SK-N-SH (cell line): ENCODE measurements around the gene EVL. TPM values are rescaled to one million over a fixed set of nuclear protein-coding genes. Genes with fewer than 3 reads are reported as not detected.

Source experiments
- CTCF ChIA-PET: fragments of 300-600, 350-600 bp; formaldehyde crosslinking; extraction: SDS; loops from one replicate; lab custom pipeline; 2021; lab: Yijun Ruan, JAX
- POLR2A ChIA-PET: fragments of 350-600 bp; sonication (Branson Sonifier 250); formaldehyde crosslinking; extraction: SDS; loops from one replicate; lab custom pipeline; 2020; ENCODE audit warnings: antibody characterized with exemption, inconsistent platforms; lab: Yijun Ruan, JAX
- DNase-seq: peaks from one replicate; pipeline ENCODE4 v3.0.0; 2012
- H2AFZ ChIP-seq: fragments of 200-600 bp; sonication (generic); 2 replicates; pipeline ENCODE4 v1.8.1; 2016; ENCODE audit warnings: antibody characterized with exemption, mild to moderate bottlenecking, low read depth
- H3F3A ChIP-seq: fragments of 200-600 bp; sonication (generic); replicated peaks from 2 replicates; pipeline ENCODE3; 2016; ENCODE audit warnings: antibody characterized with exemption, mild to moderate bottlenecking; ENCODE audit not compliant: insufficient read depth
- H3K27ac ChIP-seq, 2 experiments: fragments of 200-500 bp in 1 of 2; fragments of 200-600 bp in 1 of 2; sonication (Bioruptor generic) in 1 of 2; sonication (generic), shearing (Covaris generic) in 1 of 2; 2 replicates each; pipeline versions ENCODE4 v1.5.1 to v1.6.1; 2014 to 2016; ENCODE audit warnings: low read depth in 2 of 2, inconsistent platforms in 1 of 2, low read length in 1 of 2, mild to moderate bottlenecking in 1 of 2, mixed read lengths in 1 of 2
- H3K27me3 ChIP-seq: fragments of 200-600 bp; sonication (generic), shearing (Covaris generic); 2 replicates; pipeline ENCODE4 v1.6.1; 2016; ENCODE audit warnings: mixed run types; ENCODE audit not compliant: insufficient read depth
- H3K36me3 ChIP-seq, 2 experiments: fragments of 200-500 bp in 1 of 2; fragments of 200-600 bp in 1 of 2; sonication (Bioruptor generic) in 1 of 2; sonication (generic) in 1 of 2; replicated peaks in 1 of 2; 2 replicates each; pipeline versions ENCODE3 to v1.5.1; 2014 to 2016; ENCODE audit warnings: low read length in 1 of 2, mild to moderate bottlenecking in 1 of 2; ENCODE audit not compliant: insufficient read depth in 2 of 2, control insufficient read depth in 1 of 2
- H3K4me1 ChIP-seq, 2 experiments: fragments of 200-500 bp in 1 of 2; fragments of 200-600 bp in 1 of 2; sonication (Bioruptor generic) in 1 of 2; sonication (generic), shearing (Covaris generic) in 1 of 2; 2 replicates each; pipeline versions ENCODE4 v1.5.1 to v1.6.1; 2014 to 2016; ENCODE audit warnings: low read depth in 1 of 2, low read length in 1 of 2, mixed run types in 1 of 2; ENCODE audit not compliant: insufficient read depth in 2 of 2, control insufficient read depth in 1 of 2
- H3K4me2 ChIP-seq: fragments of 200-600 bp; sonication (generic), shearing (Covaris generic); 2 replicates; pipeline ENCODE4 v1.6.1; 2017; ENCODE audit warnings: mixed run types
- H3K4me3 ChIP-seq, 2 experiments: fragments of 200-500 bp in 1 of 2; fragments of 200-600 bp in 1 of 2; sonication (Bioruptor generic) in 1 of 2; sonication (generic), shearing (Covaris generic) in 1 of 2; 2 replicates each; pipeline versions ENCODE4 v1.5.1 to v1.8.1; 2014 to 2016; ENCODE audit warnings: low read depth in 2 of 2, inconsistent platforms in 1 of 2, low read length in 1 of 2, mild to moderate bottlenecking in 1 of 2, mixed read lengths in 1 of 2, moderate library complexity in 1 of 2
- H3K79me2 ChIP-seq: fragments of 200-600 bp; sonication (generic); 2 replicates; pipeline ENCODE4 v1.8.1; 2017; ENCODE audit warnings: mild to moderate bottlenecking; ENCODE audit not compliant: insufficient read depth
- H3K9ac ChIP-seq: fragments of 200-600 bp; sonication (generic); 2 replicates; pipeline ENCODE4 v1.6.1; 2017; ENCODE audit warnings: mixed run types
- H3K9me2 ChIP-seq: fragments of 200-600 bp; sonication (generic); 2 replicates; pipeline ENCODE4 v1.6.1; 2017; ENCODE audit warnings: mixed run types
- H3K9me3 ChIP-seq: fragments of 200-600 bp; sonication (generic); 2 replicates; pipeline ENCODE4 v1.6.1; 2017; ENCODE audit warnings: mixed run types, mild to moderate bottlenecking, moderate library complexity
- H4K20me1 ChIP-seq: fragments of 200-600 bp; sonication (generic); 2 replicates; pipeline ENCODE4 v1.6.1; 2017; ENCODE audit warnings: mild to moderate bottlenecking, mixed run types; ENCODE audit not compliant: insufficient read depth
- CTCF ChIP-seq: fragments of 200-600 bp; sonication (generic); IDR thresholded peaks from 2 replicates; pipeline ENCODE4 v1.6.1; 2017; ENCODE audit warnings: antibody characterized with exemption, mild to moderate bottlenecking, moderate library complexity
- ELF1 ChIP-seq: IDR thresholded peaks from 2 replicates; pipeline ENCODE4 v1.4.0; 2012
- EZH2phosphoT487 ChIP-seq: fragments of 200-600 bp; sonication (generic); IDR thresholded peaks from 2 replicates; pipeline ENCODE4 v1.6.1; 2017; ENCODE audit warnings: low read depth, mixed run types, mild to moderate bottlenecking, antibody characterized with exemption, moderate library complexity, borderline replicate concordance
- FOSL2 ChIP-seq: IDR thresholded peaks from 2 replicates; pipeline ENCODE4 v1.4.0; 2012; ENCODE audit warnings: low read depth, mild to moderate bottlenecking, moderate library complexity, borderline replicate concordance
- GATA2 ChIP-seq: sonication (generic); formaldehyde crosslinking; IDR thresholded peaks from 2 replicates; pipeline ENCODE4 v1.5.0; 2020; ENCODE audit warnings: mild to moderate bottlenecking, missing genetic modification reagents
- IRF3 ChIP-seq: fragments of 150-350 bp; IDR thresholded peaks from 2 replicates; pipeline ENCODE4 v1.6.1; 2016; ENCODE audit warnings: mild to moderate bottlenecking, low read depth, low read length
- JUND ChIP-seq: IDR thresholded peaks from 2 replicates; pipeline ENCODE4 v1.4.0; 2012
- MXI1 ChIP-seq: IDR thresholded peaks from 2 replicates; pipeline ENCODE4 v1.6.1; 2012; ENCODE audit warnings: mild to moderate bottlenecking, low read depth, low read length, improper control_type of control experiment
- NFIC ChIP-seq: IDR thresholded peaks from 2 replicates; pipeline ENCODE4 v1.4.0; 2012; ENCODE audit warnings: borderline replicate concordance
- RCOR1 ChIP-seq: fragments of 150-350 bp; IDR thresholded peaks from 2 replicates; pipeline ENCODE4 v1.6.1; 2017; ENCODE audit warnings: antibody characterized with exemption, low read length
- RXRA ChIP-seq: IDR thresholded peaks from 2 replicates; pipeline ENCODE4 v1.4.0; 2012; ENCODE audit warnings: low read depth, mild to moderate bottlenecking, borderline replicate concordance
- SIN3A ChIP-seq: IDR thresholded peaks from 2 replicates; pipeline ENCODE4 v1.6.1; 2012; ENCODE audit warnings: low read depth, mild to moderate bottlenecking, low read length, moderate library complexity, borderline replicate concordance
- SMC3 ChIP-seq: IDR thresholded peaks from 2 replicates; pipeline ENCODE4 v1.6.1; 2012; ENCODE audit warnings: low read depth, low read length, improper control_type of control experiment
- TAF1 ChIP-seq: IDR thresholded peaks from 2 replicates; pipeline ENCODE4 v1.6.1; 2012; ENCODE audit warnings: low read depth, mild to moderate bottlenecking, low read length, moderate library complexity, borderline replicate concordance
- ZBTB33 ChIP-seq: IDR thresholded peaks from 2 replicates; pipeline ENCODE4 v1.4.0; 2012; ENCODE audit warnings: low read depth, borderline replicate concordance
- WGBS: methylation state at CpG from one replicate; pipeline ENCODE4 v1.1.6; 2017; ENCODE audit warnings: low lambda C conversion rate; 5-methylcytosine and 5-hydroxymethylcytosine counted together
- polyA plus RNA-seq, 3 experiments: library from polyadenylated mRNA; depleted of rRNA; stranded (reverse); fragments of >200 nt; gene quantifications; 2 replicates each; pipeline ENCODE4 v1.2.3, GENCODE V29; 2012
- TF ChIP-seq, protein P1 (sequence below): IDR thresholded peaks from 2 replicates; pipeline ENCODE4 v1.6.1; 2012; ENCODE audit warnings: mild to moderate bottlenecking, low read depth, low read length, moderate library complexity
- TF ChIP-seq, protein P2 (sequence below): IDR thresholded peaks from 2 replicates; pipeline ENCODE4 v1.4.0; 2012; ENCODE audit warnings: low read depth, borderline replicate concordance
- TF ChIP-seq, protein P3 (sequence below): fragments of 150-350 bp; IDR thresholded peaks from 2 replicates; pipeline ENCODE4 v1.6.1; 2017; ENCODE audit warnings: antibody characterized with exemption, low read length, low read depth, borderline replicate concordance

Gene EVL
- polyA plus RNA-seq, 1 of the 3 experiments (the other 2 are of a cell fraction) = 36.5 TPM

GRCh38 chr14:100126401-100126800 is 61.2 kb downstream of the EVL start:
- Histone ChIP-seq H3K9me3 (no peaks in the 10 kb centered on the region), H3K4me3 (no peak overlapping the region), H2AFZ (no peak overlapping the region), H4K20me1 (no peaks in the 10 kb centered on the region), H3F3A (no peaks in the 10 kb centered on the region), H3K36me3 (peaks cover 0 to 3% of the 10 kb centered on the region in 2 experiments), H3K9ac (no peak overlapping the region), H3K9me2 (no peaks in the 10 kb centered on the region), H3K27me3 (no peaks in the 10 kb centered on the region), H3K4me1 (peaks cover 0 to 41% of the 10 kb centered on the region in 2 experiments; a peak in 2 of 4 replicates), H3K79me2 (no peaks in the 10 kb centered on the region), H3K27ac (no peak overlapping the region)
- 84% methylated on average over 9 of the region's 13 CpGs for WGBS
- CTCF ChIA-PET = interaction anchor here (1.0 to 10.5 kb wide), 4 partner anchors 10 to 146 kb away, joined by 3 to 70 read pairs (median 4); no protein-coding TSS in a partner anchor
- POLR2A ChIA-PET = no interaction called here
- DNase-seq = no peak
- no peak for TF ChIP-seq RCOR1
- TF ChIP-seq MXI1 = no peak
- TF ChIP-seq, protein P1, sequence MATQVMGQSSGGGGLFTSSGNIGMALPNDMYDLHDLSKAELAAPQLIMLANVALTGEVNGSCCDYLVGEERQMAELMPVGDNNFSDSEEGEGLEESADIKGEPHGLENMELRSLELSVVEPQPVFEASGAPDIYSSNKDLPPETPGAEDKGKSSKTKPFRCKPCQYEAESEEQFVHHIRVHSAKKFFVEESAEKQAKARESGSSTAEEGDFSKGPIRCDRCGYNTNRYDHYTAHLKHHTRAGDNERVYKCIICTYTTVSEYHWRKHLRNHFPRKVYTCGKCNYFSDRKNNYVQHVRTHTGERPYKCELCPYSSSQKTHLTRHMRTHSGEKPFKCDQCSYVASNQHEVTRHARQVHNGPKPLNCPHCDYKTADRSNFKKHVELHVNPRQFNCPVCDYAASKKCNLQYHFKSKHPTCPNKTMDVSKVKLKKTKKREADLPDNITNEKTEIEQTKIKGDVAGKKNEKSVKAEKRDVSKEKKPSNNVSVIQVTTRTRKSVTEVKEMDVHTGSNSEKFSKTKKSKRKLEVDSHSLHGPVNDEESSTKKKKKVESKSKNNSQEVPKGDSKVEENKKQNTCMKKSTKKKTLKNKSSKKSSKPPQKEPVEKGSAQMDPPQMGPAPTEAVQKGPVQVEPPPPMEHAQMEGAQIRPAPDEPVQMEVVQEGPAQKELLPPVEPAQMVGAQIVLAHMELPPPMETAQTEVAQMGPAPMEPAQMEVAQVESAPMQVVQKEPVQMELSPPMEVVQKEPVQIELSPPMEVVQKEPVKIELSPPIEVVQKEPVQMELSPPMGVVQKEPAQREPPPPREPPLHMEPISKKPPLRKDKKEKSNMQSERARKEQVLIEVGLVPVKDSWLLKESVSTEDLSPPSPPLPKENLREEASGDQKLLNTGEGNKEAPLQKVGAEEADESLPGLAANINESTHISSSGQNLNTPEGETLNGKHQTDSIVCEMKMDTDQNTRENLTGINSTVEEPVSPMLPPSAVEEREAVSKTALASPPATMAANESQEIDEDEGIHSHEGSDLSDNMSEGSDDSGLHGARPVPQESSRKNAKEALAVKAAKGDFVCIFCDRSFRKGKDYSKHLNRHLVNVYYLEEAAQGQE = no peak
- TF ChIP-seq NFIC = no peak
- TF ChIP-seq EZH2phosphoT487 = no peak
- TF ChIP-seq, protein P2, sequence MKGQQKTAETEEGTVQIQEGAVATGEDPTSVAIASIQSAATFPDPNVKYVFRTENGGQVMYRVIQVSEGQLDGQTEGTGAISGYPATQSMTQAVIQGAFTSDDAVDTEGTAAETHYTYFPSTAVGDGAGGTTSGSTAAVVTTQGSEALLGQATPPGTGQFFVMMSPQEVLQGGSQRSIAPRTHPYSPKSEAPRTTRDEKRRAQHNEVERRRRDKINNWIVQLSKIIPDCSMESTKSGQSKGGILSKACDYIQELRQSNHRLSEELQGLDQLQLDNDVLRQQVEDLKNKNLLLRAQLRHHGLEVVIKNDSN = no peak
- TF ChIP-seq, protein P3, sequence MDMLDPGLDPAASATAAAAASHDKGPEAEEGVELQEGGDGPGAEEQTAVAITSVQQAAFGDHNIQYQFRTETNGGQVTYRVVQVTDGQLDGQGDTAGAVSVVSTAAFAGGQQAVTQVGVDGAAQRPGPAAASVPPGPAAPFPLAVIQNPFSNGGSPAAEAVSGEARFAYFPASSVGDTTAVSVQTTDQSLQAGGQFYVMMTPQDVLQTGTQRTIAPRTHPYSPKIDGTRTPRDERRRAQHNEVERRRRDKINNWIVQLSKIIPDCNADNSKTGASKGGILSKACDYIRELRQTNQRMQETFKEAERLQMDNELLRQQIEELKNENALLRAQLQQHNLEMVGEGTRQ = no peak
- TF ChIP-seq SIN3A = no peak
- no peak for TF ChIP-seq GATA2 (CRISPR knock-in tag)
- TF ChIP-seq IRF3 = no peak
- no peak for TF ChIP-seq CTCF
- no peak for TF ChIP-seq ELF1
- no peak for TF ChIP-seq ZBTB33
- no peak for TF ChIP-seq TAF1
- TF ChIP-seq SMC3 = no peak
- no peak for TF ChIP-seq FOSL2
- TF ChIP-seq JUND = no peak
- no peak for TF ChIP-seq RXRA
- TF ChIP-seq, all 33 proteins: peak for 0
- H3K4me2 ChIP-seq = no peak overlapping the region
